Stimulated activated CD8-positive, alpha-beta memory T cell treated with anti-CD3 and anti-CD28 coated beads, Interleukin-15, amount 100 ng/mL, for 48 hours (primary cell): ENCODE measurements around the gene ANKRD40.
A peak's percentile ranks its signal among the peaks of the same experiment; 100 is the strongest.
"Not testable (repeated sequence)": the region's sequence is repeated elsewhere in the genome, so short reads cannot be mapped to it uniquely, and the experiment has no call there.

Source experiments
- DNase-seq, 2 donors: peaks; one replicate each; pipeline ENCODE4 v3.0.0-alpha.2; 2020; ENCODE audit warnings: low read depth in 2 of 2

Gene ANKRD40

GRCh38 chr17:50707289-50708049 lies at the start of gene ANKRD40:
ANKRD40 (minus strand) TSS chr17:50707914; CDS start chr17:50707654, 260 bp downstream.
- DNase-seq = peak; percentile 85 to 86

- DNase-seq = no peak
Observed at GRCh38 chr17:50754521-50754920, 46.8 kb upstream of the ANKRD40 start.

GRCh38 chr17:50749245-50749644 lies 41.5 kb upstream of the ANKRD40 start:
- DNase-seq = no peak

GRCh38 chr17:50745631-50746030 lies 37.9 kb upstream of the ANKRD40 start:
- no peak for DNase-seq

- DNase-seq = no peak
Observed at GRCh38 chr17:50739098-50739497, 31.4 kb upstream of the ANKRD40 start.

- peak in 1 of 2 donors; percentile 8 for DNase-seq
Observed at GRCh38 chr17:50737118-50737698, 29.5 kb upstream of the ANKRD40 start.

GRCh38 chr17:50735287-50735686 lies 27.6 kb upstream of the ANKRD40 start:
- DNase-seq = no peak

GRCh38 chr17:50731575-50732460 lies 24.1 kb upstream of the ANKRD40 start:
- DNase-seq = no peak

GRCh38 chr17:50728881-50729765 lies 21.4 kb upstream of the ANKRD40 start:
- no peak for DNase-seq

GRCh38 chr17:50728112-50728429 lies 20.4 kb upstream of the ANKRD40 start:
- DNase-seq = no peak

- no peak for DNase-seq
Observed at GRCh38 chr17:50725769-50726655, 18.3 kb upstream of the ANKRD40 start.

GRCh38 chr17:50724622-50725021 lies 16.9 kb upstream of the ANKRD40 start:
- DNase-seq = not testable (repeated sequence)

GRCh38 chr17:50722746-50723145 lies 15.0 kb upstream of the ANKRD40 start:
- DNase-seq = no peak

GRCh38 chr17:50721194-50722010 lies 13.7 kb upstream of the ANKRD40 start:
- DNase-seq = no peak

- DNase-seq = no peak
Observed at GRCh38 chr17:50719924-50720794, 12.4 kb upstream of the ANKRD40 start.

GRCh38 chr17:50719144-50719923 lies 11.6 kb upstream of the ANKRD40 start, which contains the start of gene LUC7L3:
LUC7L3 (plus strand) TSS chr17:50719603; CDS start chr17:50719733, 130 bp downstream.
- DNase-seq = peak; percentile 91 to 93

GRCh38 chr17:50715471-50715870 lies 7.8 kb upstream of the ANKRD40 start:
- DNase-seq = no peak

- DNase-seq = no peak
Observed at GRCh38 chr17:50712641-50713040, 4.9 kb upstream of the ANKRD40 start.
